ENCODE data around the gene KCNE5. TPM values are rescaled to one million over a fixed set of nuclear protein-coding genes. Genes with fewer than 3 reads are reported as not detected.
"Not testable (repeated sequence)": the region's sequence is repeated elsewhere in the genome, so short reads cannot be mapped to it uniquely, and the experiment has no call there.

Gene KCNE5
- total RNA-seq, 1 donor from 2014 or later = not detected

- ATAC-seq = no peak
- no peak for DNase-seq (ENCODE audit: low spot score)
Measured at GRCh38 chrX:109619771-109620170, 5.2 kb downstream of the KCNE5 start.

- ATAC-seq (no peak), DNase-seq (ENCODE audit: low spot score) (no peak)
Measured at GRCh38 chrX:109614951-109615350, 10.0 kb downstream of the KCNE5 start.

- ATAC-seq (no peak), DNase-seq (ENCODE audit: low spot score) (no peak)
Measured at GRCh38 chrX:109601486-109601885, 23.5 kb downstream of the KCNE5 start.

GRCh38 chrX:109600237-109600651 is 24.7 kb downstream of the KCNE5 start:
- DNase-seq (ENCODE audit: low spot score) (no peak), ATAC-seq (no peak)

- ATAC-seq (no peak), DNase-seq (ENCODE audit: low spot score) (no peak)
Measured at GRCh38 chrX:109596015-109596414, 29.0 kb downstream of the KCNE5 start.

GRCh38 chrX:109590176-109590575 is 34.8 kb downstream of the KCNE5 start:
- DNase-seq (ENCODE audit: low spot score) = no peak
- ATAC-seq = no peak

- DNase-seq (ENCODE audit: low spot score) (no peak), ATAC-seq (no peak)
Measured at GRCh38 chrX:109585488-109585887, 39.5 kb downstream of the KCNE5 start.

GRCh38 chrX:109578916-109579315 is 46.1 kb downstream of the KCNE5 start:
- DNase-seq (ENCODE audit: low spot score) (no peak), ATAC-seq (no peak)

- no peak for ATAC-seq
Measured at GRCh38 chrX:109577055-109577454, 47.9 kb downstream of the KCNE5 start.

GRCh38 chrX:109576083-109576482 is 48.9 kb downstream of the KCNE5 start:
- ATAC-seq; DNase-seq (ENCODE audit: low spot score): not testable (repeated sequence)

More at GRCh38 chrX:109577055-109577454, 47.9 kb downstream of the KCNE5 start:
- DNase-seq (ENCODE audit: low spot score) = no peak

Other genes with a start within 250 kb of the KCNE5 start
- not detected for gene GUCY2F, start 143.1 kb downstream of the KCNE5 start, total RNA-seq
- gene NXT2, start 88.3 kb downstream of the KCNE5 start, total RNA-seq = 2.6 TPM
- 2.5 TPM for gene ACSL4, start 108.1 kb upstream of the KCNE5 start, total RNA-seq

Data from left lobe of liver (tissue), 2 donors.